HEK293T (cell line): Measurements from ENCODE around the gene ZNF362.

Experiments
- FOXA1 ChIP-seq: fragments of 450-650 bp; IDR thresholded peaks from 2 replicates; pipeline ENCODE4 v1.6.1; 2016; ENCODE audit warnings: mild to moderate bottlenecking
- FOXK2 ChIP-seq: fragments of 450-650 bp; IDR thresholded peaks from 2 replicates; pipeline ENCODE4 v1.6.1; 2016; ENCODE audit warnings: mild to moderate bottlenecking
- FOXM1 ChIP-seq: fragments of 450-650 bp; IDR thresholded peaks from 2 replicates; pipeline ENCODE4 v1.6.1; 2017; ENCODE audit warnings: mild to moderate bottlenecking, borderline replicate concordance
- LEF1 ChIP-seq: fragments of 450-650 bp; IDR thresholded peaks from 2 replicates; pipeline ENCODE4 v1.6.1; 2017; ENCODE audit warnings: mild to moderate bottlenecking, borderline replicate concordance

DNA sequence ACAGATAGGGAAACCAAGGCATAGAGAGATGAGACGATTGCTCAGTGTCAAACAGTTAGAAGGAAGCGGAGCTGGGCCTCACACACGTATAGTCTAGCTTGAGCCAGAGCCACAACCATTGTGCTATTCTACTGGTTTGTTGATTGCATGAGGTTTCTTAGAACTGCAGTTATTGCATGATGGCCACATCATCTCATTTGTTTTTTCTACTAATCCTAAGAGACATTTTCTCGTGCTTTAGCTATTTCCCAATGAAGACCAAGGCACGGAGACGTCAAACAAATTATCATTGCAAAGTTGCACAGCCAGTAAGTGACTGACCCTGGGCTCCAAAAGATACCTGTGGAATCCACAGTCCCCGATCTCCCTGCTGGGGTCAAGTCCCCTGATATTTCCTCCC, 25.1 kb upstream of the ZNF362 start:
- no peak for TF ChIP-seq FOXK2
- TF ChIP-seq FOXM1, result no peak
- no peak for TF ChIP-seq FOXA1
- no peak for TF ChIP-seq LEF1
